Liver (tissue), 9 donors: Measurements from ENCODE around the gene SCO2. TPM values are rescaled to one million over a fixed set of nuclear protein-coding genes. Genes with fewer than 3 reads are reported as not detected.

Experiments used
- DNase-seq: peaks from one replicate; pipeline ENCODE4 v3.0.0-alpha.2; 2017; ENCODE audit warnings: low spot score
- H3K27ac ChIP-seq, 2 donors: one replicate each; pipeline ENCODE4 v1.7.0; 2013; ENCODE audit warnings: inconsistent platforms in 2 of 2, low read length in 2 of 2, control low read depth in 1 of 2, low read depth in 1 of 2, mild to moderate bottlenecking in 1 of 2
- H3K27me3 ChIP-seq, 4 donors: one replicate each; pipeline versions ENCODE4 v1.6.1 to v1.7.0; 2013; ENCODE audit warnings: low read length in 3 of 4, inconsistent platforms in 1 of 4, mild to moderate bottlenecking in 1 of 4, moderate library complexity in 1 of 4; ENCODE audit not compliant: control insufficient read depth in 4 of 4, insufficient read depth in 4 of 4
- H3K36me3 ChIP-seq, 4 donors: one replicate each; pipeline versions ENCODE4 v1.6.1 to v1.7.0; 2013; ENCODE audit warnings: low read length in 3 of 4, mild to moderate bottlenecking in 3 of 4, low read depth in 1 of 4, moderate library complexity in 1 of 4; ENCODE audit not compliant: control insufficient read depth in 4 of 4, insufficient read depth in 3 of 4
- H3K4me1 ChIP-seq, 4 donors: one replicate each; pipeline versions ENCODE4 v1.6.1 to v1.7.0; 2013; ENCODE audit warnings: low read length in 3 of 4, mild to moderate bottlenecking in 3 of 4, moderate library complexity in 1 of 4; ENCODE audit not compliant: control insufficient read depth in 4 of 4, insufficient read depth in 4 of 4
- H3K4me3 ChIP-seq, 3 donors: one replicate each; pipeline versions ENCODE4 v1.6.1 to v1.7.0; 2013; ENCODE audit warnings: low read length in 3 of 3, control low read depth in 1 of 3, low read depth in 1 of 3, mild to moderate bottlenecking in 1 of 3
- H3K9ac ChIP-seq, 2 donors: one replicate each; pipeline ENCODE4 v1.7.0; 2013; ENCODE audit warnings: low read length in 2 of 2, mild to moderate bottlenecking in 2 of 2, moderate library complexity in 2 of 2, control low read depth in 1 of 2, low read depth in 1 of 2
- H3K9me3 ChIP-seq, 4 donors: one replicate each; pipeline versions ENCODE4 v1.6.1 to v1.7.0; 2013; ENCODE audit warnings: low read length in 3 of 4; ENCODE audit not compliant: control insufficient read depth in 4 of 4
- ATF3 ChIP-seq: IDR thresholded peaks from 2 replicates; pipeline ENCODE4 v1.6.1; 2016; ENCODE audit warnings: antibody characterized with exemption
- CTCF ChIP-seq: fragments of 150-350 bp; IDR thresholded peaks from 2 replicates; pipeline ENCODE4 v1.5.1; 2017; ENCODE audit warnings: improper control_type of control experiment, low read depth, low read length; ENCODE audit not compliant: missing input control
- EGR1 ChIP-seq, 2 donors: IDR thresholded peaks; 2 replicates each; pipeline ENCODE4 v1.6.1; 2016 to 2018; ENCODE audit warnings: antibody characterized with exemption in 2 of 2, low read depth in 2 of 2
- FOXA1 ChIP-seq: IDR thresholded peaks from 2 replicates; pipeline ENCODE4 v1.6.1; 2016; ENCODE audit warnings: antibody characterized with exemption
- GABPA ChIP-seq, 2 donors: IDR thresholded peaks in 1 of 2; conservative IDR thresholded peaks in 1 of 2; 2 replicates each; pipeline ENCODE4 v1.6.1; 2016; ENCODE audit warnings: antibody characterized with exemption in 2 of 2, mild to moderate bottlenecking in 1 of 2, moderate library complexity in 1 of 2
- HNF4A ChIP-seq, 2 donors: conservative IDR thresholded peaks; 2 replicates each; pipeline ENCODE4 v1.6.1; 2016; ENCODE audit warnings: antibody characterized with exemption in 2 of 2, mild to moderate bottlenecking in 2 of 2
- HNF4G ChIP-seq: IDR thresholded peaks from 2 replicates; pipeline ENCODE4 v1.6.1; 2016; ENCODE audit warnings: antibody characterized with exemption
- JUND ChIP-seq, 2 donors: IDR thresholded peaks; 2 replicates each; pipeline ENCODE4 v1.6.1; 2016; ENCODE audit warnings: antibody characterized with exemption in 2 of 2
- MAX ChIP-seq: IDR thresholded peaks from 2 replicates; pipeline ENCODE4 v1.6.1; 2016; ENCODE audit warnings: antibody characterized with exemption
- NR2F2 ChIP-seq: IDR thresholded peaks from 2 replicates; pipeline ENCODE4 v1.6.1; 2016; ENCODE audit warnings: antibody characterized with exemption
- RAD21 ChIP-seq, 2 donors: IDR thresholded peaks; 2 replicates each; pipeline ENCODE4 v1.6.1; 2016; ENCODE audit warnings: antibody characterized with exemption in 2 of 2, mild to moderate bottlenecking in 2 of 2
- REST ChIP-seq: IDR thresholded peaks from 2 replicates; pipeline ENCODE4 v1.6.1; 2016; ENCODE audit warnings: antibody characterized with exemption, mild to moderate bottlenecking
- RXRA ChIP-seq, 2 donors: IDR thresholded peaks; 2 replicates each; pipeline ENCODE4 v1.6.1; 2017 to 2018; ENCODE audit warnings: antibody characterized with exemption in 2 of 2, mild to moderate bottlenecking in 1 of 2
- SP1 ChIP-seq: IDR thresholded peaks from 2 replicates; pipeline ENCODE4 v1.6.1; 2018; ENCODE audit warnings: antibody characterized with exemption, mild to moderate bottlenecking
- TAF1 ChIP-seq: conservative IDR thresholded peaks from 2 replicates; pipeline ENCODE4 v1.6.1; 2016; ENCODE audit warnings: antibody characterized with exemption, mild to moderate bottlenecking
- YY1 ChIP-seq: IDR thresholded peaks from 2 replicates; pipeline ENCODE4 v1.6.1; 2016; ENCODE audit warnings: antibody characterized with exemption, mild to moderate bottlenecking
- ZBTB33 ChIP-seq: IDR thresholded peaks from 2 replicates; pipeline ENCODE4 v1.6.1; 2016; ENCODE audit warnings: antibody characterized with exemption
- WGBS: extraction: QIAGEN DNeasy Blood & Tissue Kit; methylation state at CpG from one replicate; pipeline ENCODE4 v1.1.7; 2013; 5-methylcytosine and 5-hydroxymethylcytosine counted together
- polyA plus RNA-seq, 2 donors: library from polyadenylated mRNA; stranded (reverse) in 1 of 2; unstranded in 1 of 2; fragments of 200-250 nt in 1 of 2; fragments of >200 nt in 1 of 2; fragmentation: Nextera tagmentation in 1 of 2; extraction: Ambion mirVana in 1 of 2; gene quantifications; one replicate each; pipeline versions ENCODE4 v1.2.1 to v1.2.3, GENCODE V29; 2013 to 2015
- total RNA-seq, 2 donors: library from RNA; depleted of rRNA; stranded (reverse); fragments of >200 nt; gene quantifications; one replicate each; pipeline ENCODE4 v1.2.3, GENCODE V29; 2014
- donor health status: healthy.
- donor health status: healthy.
- donor health status: healthy.
- donor health status: healthy.
- donor health status: healthy.

Gene SCO2
- total and polyA plus RNA-seq, 4 donors: 1.4 to 2.9 (median 1.8) TPM

GRCh38 chr22:50485221-50486131, 39.9 kb downstream of the SCO2 start:
- no peaks in the 10 kb centered on the region for H3K27me3 ChIP-seq

GRCh38 chr22:50483977-50484853, 41.2 kb downstream of the SCO2 start:
- 82% methylated on average over 31 of the region's 31 CpGs for WGBS
- Histone ChIP-seq H3K27me3 (no peaks in the 10 kb centered on the region), H3K27ac (no peak overlapping the region), H3K4me1 (peaks cover 0 to 27% (median 8%) of the 10 kb centered on the region in 4 donors), H3K9me3 (no peaks in the 10 kb centered on the region), H3K4me3 (no peak overlapping the region), H3K36me3 (no peaks in the 10 kb centered on the region), H3K9ac (no peak overlapping the region)
- no peak for DNase-seq
- TF ChIP-seq HNF4A (conservative IDR thresholded peaks at IDR 0.05) (no peak), JUND (IDR thresholded peaks at IDR 0.05) (no peak), YY1 (no peak), RAD21 (IDR thresholded peaks at IDR 0.05) (no peak), MAX (no peak), FOXA1 (no peak), ZBTB33 (no peak), GABPA (IDR thresholded peaks at IDR 0.05 in 1 of 2, conservative IDR thresholded peaks at IDR 0.05 in 1 of 2) (no peak), NR2F2 (no peak), RXRA (IDR thresholded peaks at IDR 0.05) (no peak), REST (no peak), EGR1 (IDR thresholded peaks at IDR 0.05; ENCODE audit: low read depth in 2 of 2) (no peak), CTCF (no peak), TAF1 (no peak), SP1 (no peak)

More at GRCh38 chr22:50485221-50486131, 39.9 kb downstream of the SCO2 start:
- DNase-seq: no peak
- TF ChIP-seq HNF4A (conservative IDR thresholded peaks at IDR 0.05) (peak in 1 of 2 donors; percentile 4), HNF4G (no peak), EGR1 (IDR thresholded peaks at IDR 0.05; ENCODE audit: low read depth in 2 of 2) (no peak), NR2F2 (no peak), RXRA (IDR thresholded peaks at IDR 0.05) (peak in 1 of 2 donors; percentile 19), ATF3 (no peak), SP1 (no peak)
- Histone ChIP-seq H3K9me3 (no peaks in the 10 kb centered on the region), H3K9ac (no peak overlapping the region), H3K4me3 (no peak overlapping the region), H3K36me3 (no peaks in the 10 kb centered on the region), H3K4me1 (peaks cover 0 to 27% (median 8%) of the 10 kb centered on the region in 4 donors), H3K27ac (no peak overlapping the region)
- WGBS: 60% methylated on average over 29 of the region's 29 CpGs
